ENCODE results near the gene HOXD8.

HOXD8 gene

GRCh38 chr2:176101216-176101830 is 28.2 kb upstream of the HOXD8 start:
- POLR2A ChIA-PET = no interaction called here
- Histone ChIP-seq H3K36me3 (ENCODE audit: control insufficient read depth in 2 of 2, insufficient read depth in 1 of 2, low read length in 2 of 2) (no peaks in the 10 kb centered on the region), H3K27ac (ENCODE audit: extremely low read depth, low read depth, low read length) (peak overlapping the region; percentile 13; the same call in 1 of the 2 replicates), H3K9me3 (ENCODE audit: control insufficient read depth, insufficient read depth, low read depth, low read length) (no peaks in the 10 kb centered on the region), H3K4me1 (ENCODE audit: control insufficient read depth, insufficient read depth, low read length) (peaks cover 10% of the 10 kb centered on the region), H3K4me3 (ENCODE audit: low read depth, low read length) (no peak overlapping the region)
- CTCF ChIA-PET = interaction anchor here (1.6 kb wide), 1 partner anchor 551 kb away, joined by 6 read pairs; no protein-coding TSS in a partner anchor
- TF ChIP-seq, protein P1, sequence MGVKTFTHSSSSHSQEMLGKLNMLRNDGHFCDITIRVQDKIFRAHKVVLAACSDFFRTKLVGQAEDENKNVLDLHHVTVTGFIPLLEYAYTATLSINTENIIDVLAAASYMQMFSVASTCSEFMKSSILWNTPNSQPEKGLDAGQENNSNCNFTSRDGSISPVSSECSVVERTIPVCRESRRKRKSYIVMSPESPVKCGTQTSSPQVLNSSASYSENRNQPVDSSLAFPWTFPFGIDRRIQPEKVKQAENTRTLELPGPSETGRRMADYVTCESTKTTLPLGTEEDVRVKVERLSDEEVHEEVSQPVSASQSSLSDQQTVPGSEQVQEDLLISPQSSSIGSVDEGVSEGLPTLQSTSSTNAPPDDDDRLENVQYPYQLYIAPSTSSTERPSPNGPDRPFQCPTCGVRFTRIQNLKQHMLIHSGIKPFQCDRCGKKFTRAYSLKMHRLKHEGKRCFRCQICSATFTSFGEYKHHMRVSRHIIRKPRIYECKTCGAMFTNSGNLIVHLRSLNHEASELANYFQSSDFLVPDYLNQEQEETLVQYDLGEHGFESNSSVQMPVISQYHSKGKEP (tag by site-specific recombination; IDR thresholded peaks at IDR 0.05) = no peak
- TF ChIP-seq ZNF2 (tag by site-specific recombination; IDR thresholded peaks at IDR 0.05) = no peak
- TF ChIP-seq ZBTB7A (tag by site-specific recombination; IDR thresholded peaks at IDR 0.05; ENCODE audit: low read depth) = no peak
- peak; percentile 68 for TF ChIP-seq WT1 (tag by site-specific recombination; IDR thresholded peaks at IDR 0.05)

GRCh38 chr2:176101842-176102241 is 27.7 kb upstream of the HOXD8 start:
- ChIA-PET CTCF (interaction anchor here (1.3 to 1.6 kb wide), 2 partner anchors 25 to 551 kb away, joined by 4 to 6 read pairs; no protein-coding TSS in a partner anchor), POLR2A (no interaction called here)
- H3K36me3 ChIP-seq (ENCODE audit: control insufficient read depth in 2 of 2, insufficient read depth in 1 of 2, low read length in 2 of 2) = no peaks in the 10 kb centered on the region
- H3K4me3 ChIP-seq (ENCODE audit: low read depth, low read length) = no peak overlapping the region
- H3K9me3 ChIP-seq (ENCODE audit: control insufficient read depth, insufficient read depth, low read depth, low read length) = no peaks in the 10 kb centered on the region
- peaks cover 9% of the 10 kb centered on the region for H3K4me1 ChIP-seq (ENCODE audit: control insufficient read depth, insufficient read depth, low read length)
- TF ChIP-seq ZNF837 (tag by site-specific recombination; IDR thresholded peaks at IDR 0.05) (no peak), EGR2 (tag by site-specific recombination; IDR thresholded peaks at IDR 0.05; ENCODE audit: low read depth) (no peak), BCL11B (tag by site-specific recombination; IDR thresholded peaks at IDR 0.05; ENCODE audit: low read depth) (no peak), HOXC10 (CRISPR knock-in tag; IDR thresholded peaks at IDR 0.05) (no peak), SALL2 (tag by site-specific recombination; IDR thresholded peaks at IDR 0.05; ENCODE audit: borderline replicate concordance) (no peak), ZNF280C (tag by site-specific recombination; IDR thresholded peaks at IDR 0.05) (no peak), ZSCAN16 (tag by site-specific recombination; IDR thresholded peaks at IDR 0.05) (0 out of 2 replicates have a peak, but pooled peaks have one; percentile 35), ZNF585B (tag by site-specific recombination; IDR thresholded peaks at IDR 0.05) (no peak), ZEB2 (tag by site-specific recombination; IDR thresholded peaks at IDR 0.05) (no peak)
- TF ChIP-seq, protein P2, sequence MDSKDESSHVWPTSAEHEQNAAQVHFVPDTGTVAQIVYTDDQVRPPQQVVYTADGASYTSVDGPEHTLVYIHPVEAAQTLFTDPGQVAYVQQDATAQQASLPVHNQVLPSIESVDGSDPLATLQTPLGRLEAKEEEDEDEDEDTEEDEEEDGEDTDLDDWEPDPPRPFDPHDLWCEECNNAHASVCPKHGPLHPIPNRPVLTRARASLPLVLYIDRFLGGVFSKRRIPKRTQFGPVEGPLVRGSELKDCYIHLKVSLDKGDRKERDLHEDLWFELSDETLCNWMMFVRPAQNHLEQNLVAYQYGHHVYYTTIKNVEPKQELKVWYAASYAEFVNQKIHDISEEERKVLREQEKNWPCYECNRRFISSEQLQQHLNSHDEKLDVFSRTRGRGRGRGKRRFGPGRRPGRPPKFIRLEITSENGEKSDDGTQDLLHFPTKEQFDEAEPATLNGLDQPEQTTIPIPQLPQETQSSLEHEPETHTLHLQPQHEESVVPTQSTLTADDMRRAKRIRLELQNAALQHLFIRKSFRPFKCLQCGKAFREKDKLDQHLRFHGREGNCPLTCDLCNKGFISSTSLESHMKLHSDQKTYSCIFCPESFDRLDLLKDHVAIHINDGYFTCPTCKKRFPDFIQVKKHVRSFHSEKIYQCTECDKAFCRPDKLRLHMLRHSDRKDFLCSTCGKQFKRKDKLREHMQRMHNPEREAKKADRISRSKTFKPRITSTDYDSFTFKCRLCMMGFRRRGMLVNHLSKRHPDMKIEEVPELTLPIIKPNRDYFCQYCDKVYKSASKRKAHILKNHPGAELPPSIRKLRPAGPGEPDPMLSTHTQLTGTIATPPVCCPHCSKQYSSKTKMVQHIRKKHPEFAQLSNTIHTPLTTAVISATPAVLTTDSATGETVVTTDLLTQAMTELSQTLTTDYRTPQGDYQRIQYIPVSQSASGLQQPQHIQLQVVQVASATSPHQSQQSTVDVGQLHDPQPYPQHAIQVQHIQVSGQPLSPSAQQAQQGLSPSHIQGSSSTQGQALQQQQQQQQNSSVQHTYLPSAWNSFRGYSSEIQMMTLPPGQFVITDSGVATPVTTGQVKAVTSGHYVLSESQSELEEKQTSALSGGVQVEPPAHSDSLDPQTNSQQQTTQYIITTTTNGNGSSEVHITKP (tag by site-specific recombination; IDR thresholded peaks at IDR 0.05) = peak; percentile 69
- H3K27ac ChIP-seq (ENCODE audit: extremely low read depth, low read depth, low read length) = peak overlapping the region; percentile 13; the same call in 1 of the 2 replicates
